WTC11 (cell line): ENCODE measurements around the gene UTS2B. TPM values are rescaled to one million over a fixed set of nuclear protein-coding genes. Genes with fewer than 3 reads are reported as not detected.

ENCODE experiments used
- ATAC-seq: fragments of 200-7000 bp; cut with Tn5 transposase; 2 replicates; pipeline ENCODE4 v1.10.0; 2021; ENCODE audit warnings: mild to moderate bottlenecking, moderate library complexity
- CTCF ChIA-PET: fragments of 300-600 bp; sonication (Branson Sonifier 250); formaldehyde crosslinking; loops from one replicate; lab custom pipeline; 2021; ENCODE audit warnings: antibody characterized with exemption; lab: Charles Lee
- POLR2A ChIA-PET: fragments of 350-600 bp; sonication (Branson Sonifier 250); formaldehyde crosslinking; loops from one replicate; lab custom pipeline; 2021; ENCODE audit warnings: antibody characterized with exemption; lab: Charles Lee
- DNase-seq: peaks from one replicate; pipeline ENCODE4 v3.0.0; 2021; ENCODE audit warnings: low spot score
- H3K27ac Mint-ChIP-seq: 2 replicates; pipeline ENCODE4 v1.8.0; 2021; ENCODE audit warnings: mixed read lengths
- H3K27me3 Mint-ChIP-seq: 2 replicates; pipeline ENCODE4 v1.8.0; 2021; ENCODE audit warnings: low read depth, mild to moderate bottlenecking, moderate library complexity, mixed read lengths
- H3K36me3 Mint-ChIP-seq: 2 replicates; pipeline ENCODE4 v1.8.0; 2021; ENCODE audit warnings: mixed read lengths
- H3K4me1 Mint-ChIP-seq: 2 replicates; pipeline ENCODE4 v1.8.0; 2022; ENCODE audit warnings: mixed read lengths
- H3K4me3 Mint-ChIP-seq: 2 replicates; pipeline ENCODE4 v1.8.0; 2021; ENCODE audit warnings: mild to moderate bottlenecking, moderate library complexity, mixed read lengths
- H3K9me3 Mint-ChIP-seq: 2 replicates; pipeline ENCODE4 v1.8.0; 2021; ENCODE audit warnings: mixed read lengths
- CBFB ChIP-seq: sonication (generic); formaldehyde crosslinking; IDR thresholded peaks from 2 replicates; pipeline ENCODE4 v1.8.1; 2022; ENCODE audit warnings: mild to moderate bottlenecking, low read depth, missing genetic modification reagents
- ETV6 ChIP-seq: sonication (generic); formaldehyde crosslinking; IDR thresholded peaks from 2 replicates; pipeline ENCODE4 v1.8.1; 2022; ENCODE audit warnings: mild to moderate bottlenecking, missing genetic modification reagents
- MXD4 ChIP-seq: fragments of 250-450 bp; sonication (Bioruptor Pico); IDR thresholded peaks from 2 replicates; pipeline ENCODE4 v1.8.0; 2021; ENCODE audit warnings: mild to moderate bottlenecking, moderate library complexity, borderline replicate concordance
- NFE2L1 ChIP-seq: sonication (generic); formaldehyde crosslinking; IDR thresholded peaks from 2 replicates; pipeline ENCODE4 v1.8.1; 2023; ENCODE audit warnings: missing genetic modification reagents
- RORB ChIP-seq: fragments of 250-450 bp; sonication (Bioruptor Pico); IDR thresholded peaks from 2 replicates; pipeline ENCODE4 v1.9.0; 2021; ENCODE audit warnings: mild to moderate bottlenecking
- SP1 ChIP-seq: sonication (generic); formaldehyde crosslinking; conservative IDR thresholded peaks from 2 replicates; pipeline ENCODE4 v1.8.1; 2022; ENCODE audit warnings: missing genetic modification reagents
- ZNF138 ChIP-seq: sonication (generic); formaldehyde crosslinking; conservative IDR thresholded peaks from 2 replicates; pipeline ENCODE4 v1.8.1; 2022; ENCODE audit warnings: mild to moderate bottlenecking, moderate library complexity, missing genetic modification reagents
- ZNF317 ChIP-seq: sonication (generic); formaldehyde crosslinking; IDR thresholded peaks from 2 replicates; pipeline ENCODE4 v1.8.1; 2023; ENCODE audit warnings: low read depth, mild to moderate bottlenecking, moderate library complexity, missing genetic modification reagents, borderline replicate concordance
- total RNA-seq: library from RNA; stranded (reverse); gene quantifications from 3 replicates; pipeline ENCODE4 v1.2.3, GENCODE V29; 2021
- TF ChIP-seq, protein P1 (sequence below): fragments of 250-450 bp; sonication (Bioruptor Pico); IDR thresholded peaks from 2 replicates; pipeline ENCODE4 v1.9.0; 2021; ENCODE audit warnings: mild to moderate bottlenecking
- TF ChIP-seq, protein P2 (sequence below): fragments of 200-600 bp; IDR thresholded peaks from 2 replicates; pipeline ENCODE4 v1.8.0; 2022; ENCODE audit warnings: antibody characterized with exemption
- TF ChIP-seq, protein P3 (sequence below): fragments of 250-450 bp; sonication (Bioruptor Pico); IDR thresholded peaks from 2 replicates; pipeline ENCODE4 v1.8.0; 2021; ENCODE audit warnings: mild to moderate bottlenecking
- TF ChIP-seq, protein P4 (sequence below): sonication (generic); formaldehyde crosslinking; IDR thresholded peaks from 2 replicates; pipeline ENCODE4 v1.8.1; 2022; ENCODE audit warnings: missing genetic modification reagents, borderline replicate concordance
- TF ChIP-seq, protein P5 (sequence below): sonication (generic); formaldehyde crosslinking; IDR thresholded peaks from 2 replicates; pipeline ENCODE4 v1.8.1; 2022; ENCODE audit warnings: low read depth, missing genetic modification reagents, borderline replicate concordance
- TF ChIP-seq, protein P6 (sequence below): sonication (generic); formaldehyde crosslinking; IDR thresholded peaks from 2 replicates; pipeline ENCODE4 v1.8.0; 2022; ENCODE audit warnings: missing genetic modification reagents
- TF ChIP-seq, protein P7 (sequence below): sonication (generic); formaldehyde crosslinking; IDR thresholded peaks from 2 replicates; pipeline ENCODE4 v1.8.1; 2022; ENCODE audit warnings: low read depth, mild to moderate bottlenecking, moderate library complexity, missing genetic modification reagents, borderline replicate concordance
- TF ChIP-seq, protein P8 (sequence below): sonication (generic); formaldehyde crosslinking; IDR thresholded peaks from 2 replicates; pipeline ENCODE4 v1.8.1; 2023; ENCODE audit warnings: mild to moderate bottlenecking, missing genetic modification reagents
- TF ChIP-seq, protein P9 (sequence below): sonication (generic); formaldehyde crosslinking; IDR thresholded peaks from 2 replicates; pipeline ENCODE4 v1.8.1; 2023; ENCODE audit warnings: mild to moderate bottlenecking, missing genetic modification reagents, borderline replicate concordance

UTS2B gene
- total RNA-seq, 1 experiment from 2014 or later = not detected

DNA sequence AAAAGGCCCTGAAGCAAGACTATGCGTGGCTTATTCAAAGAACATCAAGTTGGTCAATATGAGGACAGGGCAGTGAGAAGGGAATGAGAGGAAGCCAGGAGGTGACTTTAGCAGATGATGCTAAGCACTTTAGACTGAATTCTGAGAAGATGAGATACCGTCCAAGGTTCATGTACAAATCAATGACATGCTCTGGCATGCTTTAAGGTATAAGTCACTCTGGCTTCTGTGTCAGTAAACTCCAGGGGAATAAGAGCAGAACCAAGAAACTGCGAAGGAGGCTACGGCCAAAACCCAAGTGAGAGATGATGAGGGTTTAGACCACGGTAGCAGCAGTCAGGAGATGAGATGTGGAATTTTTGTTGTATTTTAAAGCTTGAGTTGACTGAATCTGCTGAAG is 10.0 kb downstream of the UTS2B start:
- CTCF ChIA-PET = no interaction called here

More for the DNA sequence above, 10.0 kb downstream of the UTS2B start:
- ATAC-seq = no peak
- H3K9me3 Mint-ChIP-seq = peaks cover 6% of the 10 kb centered on the region; the same call in 1 of the 2 replicates
- no peaks in the 10 kb centered on the region; the same call in 1 of the 2 replicates for H3K27me3 Mint-ChIP-seq
- H3K27ac Mint-ChIP-seq = no peak overlapping the region
- H3K4me3 Mint-ChIP-seq = no peak overlapping the region
- DNase-seq = no peak
- POLR2A ChIA-PET = no interaction called here
- no peaks in the 10 kb centered on the region for H3K36me3 Mint-ChIP-seq
- TF ChIP-seq, protein P1, sequence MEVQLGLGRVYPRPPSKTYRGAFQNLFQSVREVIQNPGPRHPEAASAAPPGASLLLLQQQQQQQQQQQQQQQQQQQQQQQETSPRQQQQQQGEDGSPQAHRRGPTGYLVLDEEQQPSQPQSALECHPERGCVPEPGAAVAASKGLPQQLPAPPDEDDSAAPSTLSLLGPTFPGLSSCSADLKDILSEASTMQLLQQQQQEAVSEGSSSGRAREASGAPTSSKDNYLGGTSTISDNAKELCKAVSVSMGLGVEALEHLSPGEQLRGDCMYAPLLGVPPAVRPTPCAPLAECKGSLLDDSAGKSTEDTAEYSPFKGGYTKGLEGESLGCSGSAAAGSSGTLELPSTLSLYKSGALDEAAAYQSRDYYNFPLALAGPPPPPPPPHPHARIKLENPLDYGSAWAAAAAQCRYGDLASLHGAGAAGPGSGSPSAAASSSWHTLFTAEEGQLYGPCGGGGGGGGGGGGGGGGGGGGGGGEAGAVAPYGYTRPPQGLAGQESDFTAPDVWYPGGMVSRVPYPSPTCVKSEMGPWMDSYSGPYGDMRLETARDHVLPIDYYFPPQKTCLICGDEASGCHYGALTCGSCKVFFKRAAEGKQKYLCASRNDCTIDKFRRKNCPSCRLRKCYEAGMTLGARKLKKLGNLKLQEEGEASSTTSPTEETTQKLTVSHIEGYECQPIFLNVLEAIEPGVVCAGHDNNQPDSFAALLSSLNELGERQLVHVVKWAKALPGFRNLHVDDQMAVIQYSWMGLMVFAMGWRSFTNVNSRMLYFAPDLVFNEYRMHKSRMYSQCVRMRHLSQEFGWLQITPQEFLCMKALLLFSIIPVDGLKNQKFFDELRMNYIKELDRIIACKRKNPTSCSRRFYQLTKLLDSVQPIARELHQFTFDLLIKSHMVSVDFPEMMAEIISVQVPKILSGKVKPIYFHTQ = no peak
- TF ChIP-seq, protein P2, sequence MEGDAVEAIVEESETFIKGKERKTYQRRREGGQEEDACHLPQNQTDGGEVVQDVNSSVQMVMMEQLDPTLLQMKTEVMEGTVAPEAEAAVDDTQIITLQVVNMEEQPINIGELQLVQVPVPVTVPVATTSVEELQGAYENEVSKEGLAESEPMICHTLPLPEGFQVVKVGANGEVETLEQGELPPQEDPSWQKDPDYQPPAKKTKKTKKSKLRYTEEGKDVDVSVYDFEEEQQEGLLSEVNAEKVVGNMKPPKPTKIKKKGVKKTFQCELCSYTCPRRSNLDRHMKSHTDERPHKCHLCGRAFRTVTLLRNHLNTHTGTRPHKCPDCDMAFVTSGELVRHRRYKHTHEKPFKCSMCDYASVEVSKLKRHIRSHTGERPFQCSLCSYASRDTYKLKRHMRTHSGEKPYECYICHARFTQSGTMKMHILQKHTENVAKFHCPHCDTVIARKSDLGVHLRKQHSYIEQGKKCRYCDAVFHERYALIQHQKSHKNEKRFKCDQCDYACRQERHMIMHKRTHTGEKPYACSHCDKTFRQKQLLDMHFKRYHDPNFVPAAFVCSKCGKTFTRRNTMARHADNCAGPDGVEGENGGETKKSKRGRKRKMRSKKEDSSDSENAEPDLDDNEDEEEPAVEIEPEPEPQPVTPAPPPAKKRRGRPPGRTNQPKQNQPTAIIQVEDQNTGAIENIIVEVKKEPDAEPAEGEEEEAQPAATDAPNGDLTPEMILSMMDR = no peak
- TF ChIP-seq, protein P3, sequence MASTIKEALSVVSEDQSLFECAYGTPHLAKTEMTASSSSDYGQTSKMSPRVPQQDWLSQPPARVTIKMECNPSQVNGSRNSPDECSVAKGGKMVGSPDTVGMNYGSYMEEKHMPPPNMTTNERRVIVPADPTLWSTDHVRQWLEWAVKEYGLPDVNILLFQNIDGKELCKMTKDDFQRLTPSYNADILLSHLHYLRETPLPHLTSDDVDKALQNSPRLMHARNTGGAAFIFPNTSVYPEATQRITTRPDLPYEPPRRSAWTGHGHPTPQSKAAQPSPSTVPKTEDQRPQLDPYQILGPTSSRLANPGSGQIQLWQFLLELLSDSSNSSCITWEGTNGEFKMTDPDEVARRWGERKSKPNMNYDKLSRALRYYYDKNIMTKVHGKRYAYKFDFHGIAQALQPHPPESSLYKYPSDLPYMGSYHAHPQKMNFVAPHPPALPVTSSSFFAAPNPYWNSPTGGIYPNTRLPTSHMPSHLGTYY (CRISPR knock-in tag) = no peak
- TF ChIP-seq ETV6 (no peak), NFE2L1 (no peak), ZNF317 (CRISPR knock-in tag) (no peak), MXD4 (CRISPR knock-in tag) (no peak), SP1 (CRISPR knock-in tag) (no peak), RORB (CRISPR knock-in tag) (no peak), CBFB (CRISPR knock-in tag) (no peak), ZNF138 (no peak)
- TF ChIP-seq, protein P4, sequence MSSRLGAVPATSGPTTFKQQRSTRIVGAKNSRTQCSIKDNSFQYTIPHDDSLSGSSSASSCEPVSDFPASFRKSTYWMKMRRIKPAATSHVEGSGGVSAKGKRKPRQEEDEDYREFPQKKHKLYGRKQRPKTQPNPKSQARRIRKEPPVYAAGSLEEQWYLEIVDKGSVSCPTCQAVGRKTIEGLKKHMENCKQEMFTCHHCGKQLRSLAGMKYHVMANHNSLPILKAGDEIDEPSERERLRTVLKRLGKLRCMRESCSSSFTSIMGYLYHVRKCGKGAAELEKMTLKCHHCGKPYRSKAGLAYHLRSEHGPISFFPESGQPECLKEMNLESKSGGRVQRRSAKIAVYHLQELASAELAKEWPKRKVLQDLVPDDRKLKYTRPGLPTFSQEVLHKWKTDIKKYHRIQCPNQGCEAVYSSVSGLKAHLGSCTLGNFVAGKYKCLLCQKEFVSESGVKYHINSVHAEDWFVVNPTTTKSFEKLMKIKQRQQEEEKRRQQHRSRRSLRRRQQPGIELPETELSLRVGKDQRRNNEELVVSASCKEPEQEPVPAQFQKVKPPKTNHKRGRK (CRISPR knock-in tag) = no peak
- TF ChIP-seq, protein P5, sequence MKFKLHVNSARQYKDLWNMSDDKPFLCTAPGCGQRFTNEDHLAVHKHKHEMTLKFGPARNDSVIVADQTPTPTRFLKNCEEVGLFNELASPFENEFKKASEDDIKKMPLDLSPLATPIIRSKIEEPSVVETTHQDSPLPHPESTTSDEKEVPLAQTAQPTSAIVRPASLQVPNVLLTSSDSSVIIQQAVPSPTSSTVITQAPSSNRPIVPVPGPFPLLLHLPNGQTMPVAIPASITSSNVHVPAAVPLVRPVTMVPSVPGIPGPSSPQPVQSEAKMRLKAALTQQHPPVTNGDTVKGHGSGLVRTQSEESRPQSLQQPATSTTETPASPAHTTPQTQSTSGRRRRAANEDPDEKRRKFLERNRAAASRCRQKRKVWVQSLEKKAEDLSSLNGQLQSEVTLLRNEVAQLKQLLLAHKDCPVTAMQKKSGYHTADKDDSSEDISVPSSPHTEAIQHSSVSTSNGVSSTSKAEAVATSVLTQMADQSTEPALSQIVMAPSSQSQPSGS = no peak
- TF ChIP-seq, protein P6, sequence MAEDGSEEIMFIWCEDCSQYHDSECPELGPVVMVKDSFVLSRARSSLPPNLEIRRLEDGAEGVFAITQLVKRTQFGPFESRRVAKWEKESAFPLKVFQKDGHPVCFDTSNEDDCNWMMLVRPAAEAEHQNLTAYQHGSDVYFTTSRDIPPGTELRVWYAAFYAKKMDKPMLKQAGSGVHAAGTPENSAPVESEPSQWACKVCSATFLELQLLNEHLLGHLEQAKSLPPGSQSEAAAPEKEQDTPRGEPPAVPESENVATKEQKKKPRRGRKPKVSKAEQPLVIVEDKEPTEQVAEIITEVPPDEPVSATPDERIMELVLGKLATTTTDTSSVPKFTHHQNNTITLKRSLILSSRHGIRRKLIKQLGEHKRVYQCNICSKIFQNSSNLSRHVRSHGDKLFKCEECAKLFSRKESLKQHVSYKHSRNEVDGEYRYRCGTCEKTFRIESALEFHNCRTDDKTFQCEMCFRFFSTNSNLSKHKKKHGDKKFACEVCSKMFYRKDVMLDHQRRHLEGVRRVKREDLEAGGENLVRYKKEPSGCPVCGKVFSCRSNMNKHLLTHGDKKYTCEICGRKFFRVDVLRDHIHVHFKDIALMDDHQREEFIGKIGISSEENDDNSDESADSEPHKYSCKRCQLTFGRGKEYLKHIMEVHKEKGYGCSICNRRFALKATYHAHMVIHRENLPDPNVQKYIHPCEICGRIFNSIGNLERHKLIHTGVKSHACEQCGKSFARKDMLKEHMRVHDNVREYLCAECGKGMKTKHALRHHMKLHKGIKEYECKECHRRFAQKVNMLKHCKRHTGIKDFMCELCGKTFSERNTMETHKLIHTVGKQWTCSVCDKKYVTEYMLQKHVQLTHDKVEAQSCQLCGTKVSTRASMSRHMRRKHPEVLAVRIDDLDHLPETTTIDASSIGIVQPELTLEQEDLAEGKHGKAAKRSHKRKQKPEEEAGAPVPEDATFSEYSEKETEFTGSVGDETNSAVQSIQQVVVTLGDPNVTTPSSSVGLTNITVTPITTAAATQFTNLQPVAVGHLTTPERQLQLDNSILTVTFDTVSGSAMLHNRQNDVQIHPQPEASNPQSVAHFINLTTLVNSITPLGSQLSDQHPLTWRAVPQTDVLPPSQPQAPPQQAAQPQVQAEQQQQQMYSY (CRISPR knock-in tag) = no peak
- TF ChIP-seq, protein P7, sequence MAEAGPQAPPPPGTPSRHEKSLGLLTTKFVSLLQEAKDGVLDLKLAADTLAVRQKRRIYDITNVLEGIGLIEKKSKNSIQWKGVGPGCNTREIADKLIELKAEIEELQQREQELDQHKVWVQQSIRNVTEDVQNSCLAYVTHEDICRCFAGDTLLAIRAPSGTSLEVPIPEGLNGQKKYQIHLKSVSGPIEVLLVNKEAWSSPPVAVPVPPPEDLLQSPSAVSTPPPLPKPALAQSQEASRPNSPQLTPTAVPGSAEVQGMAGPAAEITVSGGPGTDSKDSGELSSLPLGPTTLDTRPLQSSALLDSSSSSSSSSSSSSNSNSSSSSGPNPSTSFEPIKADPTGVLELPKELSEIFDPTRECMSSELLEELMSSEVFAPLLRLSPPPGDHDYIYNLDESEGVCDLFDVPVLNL = no peak
- TF ChIP-seq, protein P8, sequence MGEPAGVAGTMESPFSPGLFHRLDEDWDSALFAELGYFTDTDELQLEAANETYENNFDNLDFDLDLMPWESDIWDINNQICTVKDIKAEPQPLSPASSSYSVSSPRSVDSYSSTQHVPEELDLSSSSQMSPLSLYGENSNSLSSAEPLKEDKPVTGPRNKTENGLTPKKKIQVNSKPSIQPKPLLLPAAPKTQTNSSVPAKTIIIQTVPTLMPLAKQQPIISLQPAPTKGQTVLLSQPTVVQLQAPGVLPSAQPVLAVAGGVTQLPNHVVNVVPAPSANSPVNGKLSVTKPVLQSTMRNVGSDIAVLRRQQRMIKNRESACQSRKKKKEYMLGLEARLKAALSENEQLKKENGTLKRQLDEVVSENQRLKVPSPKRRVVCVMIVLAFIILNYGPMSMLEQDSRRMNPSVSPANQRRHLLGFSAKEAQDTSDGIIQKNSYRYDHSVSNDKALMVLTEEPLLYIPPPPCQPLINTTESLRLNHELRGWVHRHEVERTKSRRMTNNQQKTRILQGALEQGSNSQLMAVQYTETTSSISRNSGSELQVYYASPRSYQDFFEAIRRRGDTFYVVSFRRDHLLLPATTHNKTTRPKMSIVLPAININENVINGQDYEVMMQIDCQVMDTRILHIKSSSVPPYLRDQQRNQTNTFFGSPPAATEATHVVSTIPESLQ (CRISPR knock-in tag) = no peak
- TF ChIP-seq, protein P9, sequence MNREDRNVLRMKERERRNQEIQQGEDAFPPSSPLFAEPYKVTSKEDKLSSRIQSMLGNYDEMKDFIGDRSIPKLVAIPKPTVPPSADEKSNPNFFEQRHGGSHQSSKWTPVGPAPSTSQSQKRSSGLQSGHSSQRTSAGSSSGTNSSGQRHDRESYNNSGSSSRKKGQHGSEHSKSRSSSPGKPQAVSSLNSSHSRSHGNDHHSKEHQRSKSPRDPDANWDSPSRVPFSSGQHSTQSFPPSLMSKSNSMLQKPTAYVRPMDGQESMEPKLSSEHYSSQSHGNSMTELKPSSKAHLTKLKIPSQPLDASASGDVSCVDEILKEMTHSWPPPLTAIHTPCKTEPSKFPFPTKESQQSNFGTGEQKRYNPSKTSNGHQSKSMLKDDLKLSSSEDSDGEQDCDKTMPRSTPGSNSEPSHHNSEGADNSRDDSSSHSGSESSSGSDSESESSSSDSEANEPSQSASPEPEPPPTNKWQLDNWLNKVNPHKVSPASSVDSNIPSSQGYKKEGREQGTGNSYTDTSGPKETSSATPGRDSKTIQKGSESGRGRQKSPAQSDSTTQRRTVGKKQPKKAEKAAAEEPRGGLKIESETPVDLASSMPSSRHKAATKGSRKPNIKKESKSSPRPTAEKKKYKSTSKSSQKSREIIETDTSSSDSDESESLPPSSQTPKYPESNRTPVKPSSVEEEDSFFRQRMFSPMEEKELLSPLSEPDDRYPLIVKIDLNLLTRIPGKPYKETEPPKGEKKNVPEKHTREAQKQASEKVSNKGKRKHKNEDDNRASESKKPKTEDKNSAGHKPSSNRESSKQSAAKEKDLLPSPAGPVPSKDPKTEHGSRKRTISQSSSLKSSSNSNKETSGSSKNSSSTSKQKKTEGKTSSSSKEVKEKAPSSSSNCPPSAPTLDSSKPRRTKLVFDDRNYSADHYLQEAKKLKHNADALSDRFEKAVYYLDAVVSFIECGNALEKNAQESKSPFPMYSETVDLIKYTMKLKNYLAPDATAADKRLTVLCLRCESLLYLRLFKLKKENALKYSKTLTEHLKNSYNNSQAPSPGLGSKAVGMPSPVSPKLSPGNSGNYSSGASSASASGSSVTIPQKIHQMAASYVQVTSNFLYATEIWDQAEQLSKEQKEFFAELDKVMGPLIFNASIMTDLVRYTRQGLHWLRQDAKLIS = no peak
- no peaks in the 10 kb centered on the region for H3K4me1 Mint-ChIP-seq
